HL-60 (cell line): Measurements from ENCODE around the gene SLC66A3.

Experiments
- DNase-seq, 2 experiments: peaks; one replicate each; pipeline ENCODE4 v3.0.0-alpha.2; 2010 to 2020; ENCODE audit warnings: low read depth in 1 of 2, low spot score in 1 of 2
- H3K27ac ChIP-seq: fragments of 250-450 bp; sonication (Bioruptor Pico); replicated peaks from 2 replicates; pipeline ENCODE4 v1.5.1; 2020; ENCODE audit warnings: mild to moderate bottlenecking, moderate library complexity
- H3K27me3 ChIP-seq: fragments of 250-450 bp; sonication (Bioruptor Pico); 2 replicates; pipeline ENCODE4 v1.5.1; 2021; ENCODE audit warnings: mild to moderate bottlenecking, moderate library complexity; ENCODE audit not compliant: insufficient read depth, poor library complexity, severe bottlenecking
- H3K4me3 ChIP-seq: replicated peaks from 2 replicates; pipeline ENCODE4 v1.5.1; 2011; ENCODE audit warnings: mild to moderate bottlenecking, control low read depth, low read length; ENCODE audit not compliant: insufficient read depth
- CTCF ChIP-seq: IDR thresholded peaks from one replicate; pipeline ENCODE4 v1.5.1; 2011; ENCODE audit warnings: low read length, control low read depth, inconsistent platforms; ENCODE audit not compliant: insufficient read depth
- GABPA ChIP-seq: IDR thresholded peaks from 2 replicates; pipeline ENCODE4 v1.6.1; 2012; ENCODE audit warnings: low read depth
- POLR2AphosphoS5 ChIP-seq: IDR thresholded peaks from 2 replicates; pipeline ENCODE4 v1.6.1; 2012; ENCODE audit warnings: low read depth
- REST ChIP-seq: IDR thresholded peaks from 2 replicates; pipeline ENCODE4 v1.6.1; 2012; ENCODE audit warnings: low read depth; ENCODE audit not compliant: insufficient replicate concordance
- SPI1 ChIP-seq: IDR thresholded peaks from 2 replicates; pipeline ENCODE4 v1.6.1; 2012; ENCODE audit warnings: low read depth, mild to moderate bottlenecking, borderline replicate concordance

Gene SLC66A3

GRCh38 chr2:11166476-11166875, 11.2 kb downstream of the SLC66A3 start:
- Histone ChIP-seq H3K27ac (no peak overlapping the region), H3K27me3 (no peaks in the 10 kb centered on the region), H3K4me3 (no peak overlapping the region)
- TF ChIP-seq POLR2AphosphoS5 (no peak), REST (no peak), SPI1 (no peak), GABPA (no peak)
- no peak for DNase-seq

- Histone ChIP-seq H3K27ac (no peak overlapping the region), H3K27me3 (no peaks in the 10 kb centered on the region), H3K4me3 (no peak overlapping the region)
- TF ChIP-seq CTCF (no peak), REST (no peak), SPI1 (no peak), POLR2AphosphoS5 (no peak), GABPA (no peak)
- DNase-seq = peak; percentile 51 to 54
These were observed 13.2 kb downstream of the SLC66A3 start for GRCh38 chr2:11168488-11168887.

- Histone ChIP-seq H3K27ac (no peak overlapping the region), H3K27me3 (no peaks in the 10 kb centered on the region), H3K4me3 (no peak overlapping the region)
- no peak for TF ChIP-seq GABPA
- no peak for TF ChIP-seq SPI1
- no peak for TF ChIP-seq CTCF
- no peak for TF ChIP-seq POLR2AphosphoS5
- TF ChIP-seq REST = no peak
- no peak for DNase-seq
These were observed 14.1 kb downstream of the SLC66A3 start for GRCh38 chr2:11169333-11169732.
